ENCODE data around the gene SYDE1. TPM values are rescaled to one million over a fixed set of nuclear protein-coding genes. Genes with fewer than 3 reads are reported as not detected.
A peak's percentile ranks its signal among the peaks of the same experiment; 100 is the strongest.
"Not testable (repeated sequence)": the region's sequence is repeated elsewhere in the genome, so short reads cannot be mapped to it uniquely, and the experiment has no call there.

SYDE1 gene
- total RNA-seq, 1 donor from 2014 or later: 31.9 TPM

- intact Hi-C loops (cut with DNase I): loop anchor here (5.0 kb wide), 2 partner anchors 59 to 464 kb away; no protein-coding TSS in a partner anchor
- DNase-seq (ENCODE audit: extremely low spot score in 2 of 2): no peak
- Histone ChIP-seq H3K4me1 (no peaks in the 10 kb centered on the region), H3K27me3 (no peaks in the 10 kb centered on the region), H3K27ac (no peak overlapping the region), H3K9me3 (no peaks in the 10 kb centered on the region), H3K36me3 (no peaks in the 10 kb centered on the region), H3K4me3 (no peak overlapping the region)
- TF ChIP-seq POLR2A (IDR thresholded peaks at IDR 0.05) (no peak), POLR2AphosphoS5 (IDR thresholded peaks at IDR 0.05; ENCODE audit: insufficient read depth in 1 of 2, low read depth in 1 of 2) (no peak)
- TF ChIP-seq, protein P1, sequence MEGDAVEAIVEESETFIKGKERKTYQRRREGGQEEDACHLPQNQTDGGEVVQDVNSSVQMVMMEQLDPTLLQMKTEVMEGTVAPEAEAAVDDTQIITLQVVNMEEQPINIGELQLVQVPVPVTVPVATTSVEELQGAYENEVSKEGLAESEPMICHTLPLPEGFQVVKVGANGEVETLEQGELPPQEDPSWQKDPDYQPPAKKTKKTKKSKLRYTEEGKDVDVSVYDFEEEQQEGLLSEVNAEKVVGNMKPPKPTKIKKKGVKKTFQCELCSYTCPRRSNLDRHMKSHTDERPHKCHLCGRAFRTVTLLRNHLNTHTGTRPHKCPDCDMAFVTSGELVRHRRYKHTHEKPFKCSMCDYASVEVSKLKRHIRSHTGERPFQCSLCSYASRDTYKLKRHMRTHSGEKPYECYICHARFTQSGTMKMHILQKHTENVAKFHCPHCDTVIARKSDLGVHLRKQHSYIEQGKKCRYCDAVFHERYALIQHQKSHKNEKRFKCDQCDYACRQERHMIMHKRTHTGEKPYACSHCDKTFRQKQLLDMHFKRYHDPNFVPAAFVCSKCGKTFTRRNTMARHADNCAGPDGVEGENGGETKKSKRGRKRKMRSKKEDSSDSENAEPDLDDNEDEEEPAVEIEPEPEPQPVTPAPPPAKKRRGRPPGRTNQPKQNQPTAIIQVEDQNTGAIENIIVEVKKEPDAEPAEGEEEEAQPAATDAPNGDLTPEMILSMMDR (IDR thresholded peaks at IDR 0.05): no peak
Measured at GRCh38 chr19:15093001-15093400, 14.2 kb upstream of the SYDE1 start.

GRCh38 chr19:15096223-15096622, 11.0 kb upstream of the SYDE1 start:
- Histone ChIP-seq H3K36me3 (no peaks in the 10 kb centered on the region), H3K27ac (no peak overlapping the region), H3K4me3 (no peak overlapping the region), H3K27me3 (no peaks in the 10 kb centered on the region), H3K9me3 (no peaks in the 10 kb centered on the region), H3K4me1 (no peaks in the 10 kb centered on the region)
- intact Hi-C loops (cut with DNase I): no loop called here
- TF ChIP-seq POLR2AphosphoS5 (IDR thresholded peaks at IDR 0.05; ENCODE audit: insufficient read depth in 1 of 2, low read depth in 1 of 2): no peak
- TF ChIP-seq POLR2A (IDR thresholded peaks at IDR 0.05): no peak
- TF ChIP-seq, protein P1 (IDR thresholded peaks at IDR 0.05): no peak
- no peak for DNase-seq (ENCODE audit: extremely low spot score in 2 of 2)

- H3K27me3 ChIP-seq; H3K4me1 ChIP-seq; intact Hi-C loops (cut with DNase I); H3K36me3 ChIP-seq; H3K4me3 ChIP-seq; H3K9me3 ChIP-seq; DNase-seq (ENCODE audit: extremely low spot score in 2 of 2): not testable (repeated sequence)
- H3K27ac ChIP-seq: peak overlapping the region; percentile 53
Measured at GRCh38 chr19:15097980-15098379, 9.2 kb upstream of the SYDE1 start.

GRCh38 chr19:15098460-15098859, 8.7 kb upstream of the SYDE1 start:
- TF ChIP-seq POLR2A (IDR thresholded peaks at IDR 0.05): no peak
- TF ChIP-seq POLR2AphosphoS5 (IDR thresholded peaks at IDR 0.05; ENCODE audit: insufficient read depth in 1 of 2, low read depth in 1 of 2): no peak
- TF ChIP-seq, protein P1 (IDR thresholded peaks at IDR 0.05): no peak
- Histone ChIP-seq H3K36me3 (no peaks in the 10 kb centered on the region), H3K4me3 (no peak overlapping the region), H3K9me3 (no peaks in the 10 kb centered on the region), H3K27ac (peak overlapping the region; percentile 53), H3K4me1 (no peaks in the 10 kb centered on the region), H3K27me3 (no peaks in the 10 kb centered on the region)
- intact Hi-C loops (cut with DNase I): no loop called here
- no peak for DNase-seq (ENCODE audit: extremely low spot score in 2 of 2)

- no peaks in the 10 kb centered on the region for H3K9me3 ChIP-seq
- TF ChIP-seq POLR2AphosphoS5 (IDR thresholded peaks at IDR 0.05; ENCODE audit: insufficient read depth in 1 of 2, low read depth in 1 of 2) (no peak), POLR2A (IDR thresholded peaks at IDR 0.05) (no peak)
- TF ChIP-seq, protein P1 (IDR thresholded peaks at IDR 0.05): no peak
- H3K27ac ChIP-seq: no peak overlapping the region
Measured at GRCh38 chr19:15099017-15099582, 8.1 kb upstream of the SYDE1 start.

More at GRCh38 chr19:15099017-15099582, 8.1 kb upstream of the SYDE1 start:
- Histone ChIP-seq H3K4me1 (no peaks in the 10 kb centered on the region), H3K36me3 (no peaks in the 10 kb centered on the region), H3K4me3 (no peak overlapping the region), H3K27me3 (no peaks in the 10 kb centered on the region)
- no peak for DNase-seq (ENCODE audit: extremely low spot score in 2 of 2)
- intact Hi-C loops (cut with DNase I): no loop called here
